ENCODE measurements around the gene LAMB1. TPM values are rescaled to one million over a fixed set of nuclear protein-coding genes. Genes with fewer than 3 reads are reported as not detected.

The LAMB1 gene
- total RNA-seq, result 323 and 355 TPM in 2 replicates
- 284 and 329 TPM in 2 replicates for polyA plus RNA-seq

- TF ChIP-seq CTCF (IDR thresholded peaks at IDR 0.05; ENCODE audit: poor library complexity), result no peak
- no peak for TF ChIP-seq EZH2 (IDR thresholded peaks at IDR 0.05; ENCODE audit: borderline replicate concordance)
- no peak for TF ChIP-seq EZH2phosphoT487 (IDR thresholded peaks at IDR 0.05; ENCODE audit: low read depth, severe bottlenecking, unreplicated experiment)
- Histone ChIP-seq H3K4me3 (peak within 1 kb of the TSS; percentile 84), H3K79me2 (peaks cover 44% of the 10 kb centered on the region), H3K36me3 (replicated peaks; ENCODE audit: insufficient read depth, low read depth) (no peaks in the 10 kb centered on the region), H4K20me1 (ENCODE audit: insufficient read depth, poor library complexity, severe bottlenecking) (no peaks in the 10 kb centered on the region), H3K27me3 (no peaks in the 10 kb centered on the region), H3K4me2 (peak within 1 kb of the TSS; percentile 97), H2AFZ (peak within 1 kb of the TSS; percentile 59), H3K27ac (peak within 1 kb of the TSS; percentile 95), H3K4me1 (ENCODE audit: insufficient read depth) (peaks cover 60% of the 10 kb centered on the region), H3K9me2 (replicated peaks; ENCODE audit: insufficient read depth) (no peaks in the 10 kb centered on the region), H3K9me3 (ENCODE audit: low read depth) (no peaks in the 10 kb centered on the region)
- peak; percentile 89 for DNase-seq (ENCODE audit: low spot score)
- WGBS (ENCODE audit: low lambda C conversion rate, missing lambda C conversion rate), result under 1% methylated on average over 54 of the region's 75 CpGs
Measured at GRCh38 chr7:108002726-108003598, at the start of gene LAMB1. Gene LAMB1, minus strand, starts transcription at chr7:108003161. Its CDS starts 276 bp downstream, at chr7:108002885.

DNA sequence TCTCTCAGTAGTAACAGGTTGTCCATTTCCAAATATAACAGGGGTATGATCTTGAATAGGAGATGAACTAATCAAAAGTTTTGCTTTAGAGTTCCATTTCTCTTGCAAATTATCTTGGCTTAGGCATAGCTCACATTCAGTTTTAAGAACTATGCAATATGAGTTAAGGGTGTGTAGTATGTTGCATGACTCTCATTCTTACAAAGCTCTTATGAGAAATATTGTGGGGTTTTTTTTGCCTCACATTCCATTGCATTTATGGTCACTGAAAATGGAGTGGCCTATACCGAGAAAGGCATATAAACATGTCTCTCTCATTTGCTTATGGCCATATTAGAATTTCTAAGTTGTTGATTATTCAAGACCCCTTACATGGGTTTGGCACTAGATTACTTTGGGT is 48.5 kb upstream of the LAMB1 start:
- Histone ChIP-seq H3K4me1 (ENCODE audit: insufficient read depth) (no peaks in the 10 kb centered on the region), H3K36me3 (replicated peaks; ENCODE audit: insufficient read depth, low read depth) (no peaks in the 10 kb centered on the region), H4K20me1 (ENCODE audit: insufficient read depth, poor library complexity, severe bottlenecking) (no peaks in the 10 kb centered on the region), H3K4me3 (no peak overlapping the region), H3K27me3 (no peaks in the 10 kb centered on the region), H2AFZ (no peak overlapping the region), H3K79me2 (no peaks in the 10 kb centered on the region), H3K9me3 (ENCODE audit: low read depth) (no peaks in the 10 kb centered on the region), H3K27ac (no peak overlapping the region), H3K9me2 (replicated peaks; ENCODE audit: insufficient read depth) (no peaks in the 10 kb centered on the region), H3K4me2 (no peak overlapping the region)
- WGBS (ENCODE audit: low lambda C conversion rate, missing lambda C conversion rate), result 56% methylated on average over 1 of the region's 1 CpG
- no peak for DNase-seq (ENCODE audit: low spot score)
- TF ChIP-seq EZH2phosphoT487 (IDR thresholded peaks at IDR 0.05; ENCODE audit: low read depth, severe bottlenecking, unreplicated experiment), result no peak
- no peak for TF ChIP-seq CTCF (IDR thresholded peaks at IDR 0.05; ENCODE audit: poor library complexity)
- no peak for TF ChIP-seq EZH2 (IDR thresholded peaks at IDR 0.05; ENCODE audit: borderline replicate concordance)

DNA sequence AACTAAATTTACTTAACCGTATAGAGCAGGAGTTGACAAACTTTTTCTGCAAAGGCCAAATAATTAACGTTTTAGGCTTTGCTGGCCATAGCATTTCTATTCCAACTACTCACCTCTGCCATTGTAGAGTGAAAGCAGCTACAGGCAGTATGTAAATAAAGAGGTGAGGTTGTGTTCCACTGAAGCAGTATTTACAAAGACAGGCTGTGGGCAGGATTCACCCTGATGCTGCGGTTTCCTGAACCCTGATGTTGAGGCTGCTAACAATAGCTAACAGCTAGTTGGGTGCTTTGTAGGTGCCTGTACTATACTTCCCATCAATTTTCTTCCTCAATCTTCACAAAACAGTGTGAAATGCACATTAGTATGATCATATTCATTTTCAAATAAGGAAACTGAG is 47.0 kb upstream of the LAMB1 start:
- Histone ChIP-seq H3K4me3 (no peak overlapping the region), H3K4me1 (ENCODE audit: insufficient read depth) (no peaks in the 10 kb centered on the region), H4K20me1 (ENCODE audit: insufficient read depth, poor library complexity, severe bottlenecking) (no peaks in the 10 kb centered on the region), H3K9me2 (replicated peaks; ENCODE audit: insufficient read depth) (no peaks in the 10 kb centered on the region), H3K27ac (no peak overlapping the region), H3K36me3 (replicated peaks; ENCODE audit: insufficient read depth, low read depth) (no peaks in the 10 kb centered on the region), H3K9me3 (ENCODE audit: low read depth) (no peaks in the 10 kb centered on the region), H3K27me3 (no peaks in the 10 kb centered on the region), H3K4me2 (no peak overlapping the region), H2AFZ (no peak overlapping the region), H3K79me2 (no peaks in the 10 kb centered on the region)
- no peak for TF ChIP-seq EZH2 (IDR thresholded peaks at IDR 0.05; ENCODE audit: borderline replicate concordance)
- no peak for TF ChIP-seq EZH2phosphoT487 (IDR thresholded peaks at IDR 0.05; ENCODE audit: low read depth, severe bottlenecking, unreplicated experiment)
- TF ChIP-seq CTCF (IDR thresholded peaks at IDR 0.05; ENCODE audit: poor library complexity), result no peak
- 80% methylated on average over 3 of the region's 3 CpGs for WGBS (ENCODE audit: low lambda C conversion rate, missing lambda C conversion rate)
- DNase-seq (ENCODE audit: low spot score), result no peak
